Activated naive CD4-positive, alpha-beta T cell treated with anti-CD3 and anti-CD28 coated beads for 36 hours (primary cell): ENCODE results near the gene PPP1R11. TPM values are rescaled to one million over a fixed set of nuclear protein-coding genes. Genes with fewer than 3 reads are reported as not detected.
A peak's percentile ranks its signal among the peaks of the same experiment; 100 is the strongest.

ENCODE experiments used
- CTCF ChIA-PET: fragments of 350-600 bp; sonication (Branson Sonifier 250); formaldehyde crosslinking; loops from one replicate; lab custom pipeline; 2021; ENCODE audit warnings: antibody characterized with exemption; lab: Charles Lee
- DNase-seq: peaks from one replicate; pipeline ENCODE4 v3.0.0-alpha.2; 2020
- H3K27ac Mint-ChIP-seq: one replicate; pipeline ENCODE4 v1.8.0; 2021; ENCODE audit warnings: mild to moderate bottlenecking, mixed read lengths
- H3K27me3 Mint-ChIP-seq: one replicate; pipeline ENCODE4 v1.8.0; 2021; ENCODE audit warnings: low read depth, mixed read lengths
- H3K36me3 Mint-ChIP-seq: one replicate; pipeline ENCODE4 v1.8.0; 2021; ENCODE audit warnings: low read depth, mixed read lengths
- H3K4me1 Mint-ChIP-seq: one replicate; pipeline ENCODE4 v1.8.0; 2021; ENCODE audit warnings: low read depth, mixed read lengths
- H3K4me3 Mint-ChIP-seq: one replicate; pipeline ENCODE4 v1.8.0; 2021; ENCODE audit warnings: mild to moderate bottlenecking, moderate library complexity, mixed read lengths
- H3K9me3 Mint-ChIP-seq: one replicate; pipeline ENCODE4 v1.8.0; 2021; ENCODE audit warnings: mixed read lengths
- intact Hi-C: fragments of 100-400 bp; cut with micrococcal nuclease; formaldehyde crosslinking; loops from one replicate; pipeline ENCODE4 v1.15.1; 2023
- total RNA-seq, 2 experiments: library from RNA; stranded (reverse); gene quantifications; one replicate each; pipeline ENCODE4 v1.2.3, GENCODE V29; 2021

The PPP1R11 gene
- total RNA-seq, 2 experiments from 2014 or later = 42.8 to 46.6 TPM

GRCh38 chr6:30041821-30042220 lies 25.2 kb upstream of the PPP1R11 start:
- intact Hi-C loops = no loop called here
- CTCF ChIA-PET = no interaction called here
- H3K27me3 Mint-ChIP-seq = no peaks in the 10 kb centered on the region
- H3K36me3 Mint-ChIP-seq = no peaks in the 10 kb centered on the region
- H3K27ac Mint-ChIP-seq = no peak overlapping the region
- no peaks in the 10 kb centered on the region for H3K9me3 Mint-ChIP-seq
- H3K4me3 Mint-ChIP-seq = no peak overlapping the region
- no peak for DNase-seq
- no peaks in the 10 kb centered on the region for H3K4me1 Mint-ChIP-seq

DNA sequence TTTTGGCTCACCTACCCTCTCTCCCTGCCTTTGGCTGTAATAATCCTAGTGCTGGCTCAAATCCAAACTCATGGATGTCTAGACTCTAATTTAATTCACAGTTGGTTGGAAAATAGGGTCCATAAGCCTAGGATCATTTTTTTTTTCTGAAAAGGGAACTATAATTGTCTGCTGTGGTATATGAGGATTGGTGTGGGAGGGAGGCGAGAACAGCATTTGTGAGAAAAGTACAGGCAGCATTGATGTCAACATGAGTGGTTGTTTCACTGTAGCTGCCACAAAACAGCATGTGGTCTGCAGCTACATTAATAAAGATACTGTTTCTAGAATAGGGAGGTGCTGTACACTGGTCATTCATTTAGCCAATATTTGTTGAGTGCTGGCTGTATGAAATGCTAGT lies 24.5 kb upstream of the PPP1R11 start:
- H3K4me3 Mint-ChIP-seq = no peak overlapping the region
- H3K27me3 Mint-ChIP-seq = no peaks in the 10 kb centered on the region
- peaks cover 2% of the 10 kb centered on the region for H3K4me1 Mint-ChIP-seq
- H3K36me3 Mint-ChIP-seq = no peaks in the 10 kb centered on the region
- no peaks in the 10 kb centered on the region for H3K9me3 Mint-ChIP-seq
- CTCF ChIA-PET = no interaction called here
- intact Hi-C loops = no loop called here
- no peak for DNase-seq
- no peak overlapping the region for H3K27ac Mint-ChIP-seq

GRCh38 chr6:30042914-30043313 lies 24.1 kb upstream of the PPP1R11 start:
- no peak for DNase-seq

GRCh38 chr6:30043744-30044143 lies 23.3 kb upstream of the PPP1R11 start:
- no peaks in the 10 kb centered on the region for H3K27me3 Mint-ChIP-seq
- H3K9me3 Mint-ChIP-seq = no peaks in the 10 kb centered on the region
- DNase-seq = no peak
- H3K4me3 Mint-ChIP-seq = no peak overlapping the region
- CTCF ChIA-PET = no interaction called here
- H3K36me3 Mint-ChIP-seq = no peaks in the 10 kb centered on the region
- intact Hi-C loops = no loop called here
- peaks cover 2% of the 10 kb centered on the region for H3K4me1 Mint-ChIP-seq
- H3K27ac Mint-ChIP-seq = no peak overlapping the region

More at GRCh38 chr6:30042914-30043313, 24.1 kb upstream of the PPP1R11 start:
- intact Hi-C loops = no loop called here
- H3K27me3 Mint-ChIP-seq = no peaks in the 10 kb centered on the region
- peaks cover 2% of the 10 kb centered on the region for H3K4me1 Mint-ChIP-seq
- no peaks in the 10 kb centered on the region for H3K36me3 Mint-ChIP-seq
- no peak overlapping the region for H3K4me3 Mint-ChIP-seq
- H3K9me3 Mint-ChIP-seq = no peaks in the 10 kb centered on the region
- CTCF ChIA-PET = no interaction called here
- H3K27ac Mint-ChIP-seq = no peak overlapping the region

- CTCF ChIA-PET = no interaction called here
- intact Hi-C loops = no loop called here
- no peak for DNase-seq
Measured at GRCh38 chr6:30044630-30045029, 22.4 kb upstream of the PPP1R11 start.

GRCh38 chr6:30047220-30047619 lies 19.8 kb upstream of the PPP1R11 start:
- intact Hi-C loops = no loop called here
- no peak for DNase-seq
- Mint-ChIP-seq H3K27me3 (no peaks in the 10 kb centered on the region), H3K9me3 (no peaks in the 10 kb centered on the region), H3K36me3 (peaks cover 5% of the 10 kb centered on the region), H3K4me1 (peaks cover 2% of the 10 kb centered on the region), H3K27ac (no peak overlapping the region), H3K4me3 (no peak overlapping the region)
- CTCF ChIA-PET = interaction anchor here (1.1 to 1.2 kb wide), 2 partner anchors 13 to 19 kb away, joined by 3 to 4 read pairs; no protein-coding TSS in a partner anchor

More at GRCh38 chr6:30044630-30045029, 22.4 kb upstream of the PPP1R11 start:
- Mint-ChIP-seq H3K27ac (no peak overlapping the region), H3K36me3 (no peaks in the 10 kb centered on the region), H3K4me1 (peaks cover 2% of the 10 kb centered on the region), H3K4me3 (no peak overlapping the region), H3K27me3 (no peaks in the 10 kb centered on the region), H3K9me3 (no peaks in the 10 kb centered on the region)

GRCh38 chr6:30053682-30054081 lies 13.3 kb upstream of the PPP1R11 start:
- Mint-ChIP-seq H3K4me1 (no peaks in the 10 kb centered on the region), H3K27me3 (no peaks in the 10 kb centered on the region), H3K4me3 (no peak overlapping the region), H3K36me3 (peaks cover 8% of the 10 kb centered on the region), H3K27ac (no peak overlapping the region), H3K9me3 (no peaks in the 10 kb centered on the region)
- CTCF ChIA-PET = no interaction called here
- no peak for DNase-seq
- intact Hi-C loops = no loop called here

- DNase-seq = no peak
- CTCF ChIA-PET = no interaction called here
- Mint-ChIP-seq H3K4me1 (peaks cover 8% of the 10 kb centered on the region), H3K4me3 (no peak overlapping the region), H3K36me3 (peaks cover 8% of the 10 kb centered on the region), H3K27me3 (no peaks in the 10 kb centered on the region), H3K27ac (no peak overlapping the region), H3K9me3 (no peaks in the 10 kb centered on the region)
- intact Hi-C loops = no loop called here
Measured at GRCh38 chr6:30055513-30055912, 11.5 kb upstream of the PPP1R11 start.

GRCh38 chr6:30060606-30061091 lies 6.3 kb upstream of the PPP1R11 start:
- H3K4me1 Mint-ChIP-seq = peaks cover 29% of the 10 kb centered on the region
- H3K27me3 Mint-ChIP-seq = no peaks in the 10 kb centered on the region
- H3K9me3 Mint-ChIP-seq = peaks cover 5% of the 10 kb centered on the region
- intact Hi-C loops = loop anchor here (1.0 to 10.0 kb wide), 8 partner anchors 173 to 1796 kb away; partner anchors contain the start of genes GNL1, HLA-F, MRPS18B and PPP1R10
- H3K27ac Mint-ChIP-seq = peak overlapping the region; percentile 98
- peaks cover 24% of the 10 kb centered on the region for H3K36me3 Mint-ChIP-seq
- peak; percentile 35 for DNase-seq
- CTCF ChIA-PET = interaction anchor here (0.7 to 1.6 kb wide), 6 partner anchors 9 to 110 kb away, joined by 3 to 6 read pairs (median 4); no protein-coding TSS in a partner anchor
- H3K4me3 Mint-ChIP-seq = peak overlapping the region; percentile 98

- H3K27ac Mint-ChIP-seq = peak within 1 kb of the TSS; percentile 98
- peaks cover 34% of the 10 kb centered on the region for H3K4me1 Mint-ChIP-seq
- CTCF ChIA-PET = interaction anchor here (0.7 to 1.6 kb wide), 4 partner anchors 41 to 323 kb away, joined by 3 to 6 read pairs (median 5); no protein-coding TSS in a partner anchor
- H3K36me3 Mint-ChIP-seq = peaks cover 24% of the 10 kb centered on the region
- no peaks in the 10 kb centered on the region for H3K27me3 Mint-ChIP-seq
- peak; percentile 94 for DNase-seq
- H3K9me3 Mint-ChIP-seq = peaks cover 5% of the 10 kb centered on the region
- H3K4me3 Mint-ChIP-seq = peak within 1 kb of the TSS; percentile 98
- intact Hi-C loops = loop anchor here (1.0 to 10.0 kb wide), 8 partner anchors 174 to 1796 kb away; partner anchors contain the start of genes GNL1, HLA-F, MRPS18B and PPP1R10
Measured at GRCh38 chr6:30061092-30061857, 5.7 kb upstream of the PPP1R11 start, which contains the start of gene POLR1H. POLR1H (plus strand) TSS chr6:30061265; CDS start chr6:30061525, 260 bp downstream.

GRCh38 chr6:30061858-30062458 lies 5.0 kb upstream of the PPP1R11 start:
- intact Hi-C loops = loop anchor here (1.0 to 10.0 kb wide), 8 partner anchors 175 to 1797 kb away; partner anchors contain the start of genes GNL1, HLA-F, MRPS18B and PPP1R10
- H3K36me3 Mint-ChIP-seq = peaks cover 22% of the 10 kb centered on the region

More at GRCh38 chr6:30061858-30062458, 5.0 kb upstream of the PPP1R11 start:
- DNase-seq = peak; percentile 67
- Mint-ChIP-seq H3K4me1 (peaks cover 34% of the 10 kb centered on the region), H3K4me3 (peak overlapping the region; percentile 98), H3K27me3 (no peaks in the 10 kb centered on the region), H3K9me3 (peaks cover 5% of the 10 kb centered on the region), H3K27ac (peak overlapping the region; percentile 98)
- CTCF ChIA-PET = interaction anchor here (0.7 to 1.6 kb wide), 4 partner anchors 41 to 324 kb away, joined by 3 to 6 read pairs (median 5); no protein-coding TSS in a partner anchor
